ENCODE data around the gene LZTS2.

DNA sequence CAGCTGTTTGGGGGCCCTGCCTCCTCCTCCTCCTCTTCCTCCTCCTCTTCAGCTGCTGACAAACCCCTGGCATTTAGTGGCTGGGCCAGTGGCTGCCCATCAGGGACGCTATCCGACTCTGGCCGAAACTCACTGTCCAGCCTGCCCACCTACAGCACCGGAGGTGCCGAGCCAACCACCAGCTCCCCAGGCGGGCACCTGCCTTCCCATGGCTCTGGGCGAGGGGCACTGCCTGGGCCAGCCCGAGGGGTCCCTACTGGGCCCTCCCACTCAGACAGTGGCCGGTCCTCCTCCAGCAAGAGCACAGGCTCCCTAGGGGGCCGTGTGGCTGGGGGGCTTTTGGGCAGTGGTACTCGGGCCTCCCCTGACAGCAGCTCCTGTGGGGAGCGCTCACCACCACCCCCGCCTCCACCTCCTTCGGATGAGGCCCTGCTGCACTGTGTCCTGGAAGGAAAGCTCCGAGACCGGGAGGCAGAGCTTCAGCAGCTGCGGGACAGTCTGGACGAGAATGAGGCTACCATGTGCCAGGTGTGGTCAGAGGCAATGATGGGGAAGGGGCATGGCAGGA, 4.1 kb downstream of the LZTS2 start:
- TF ChIP-seq, protein P1, sequence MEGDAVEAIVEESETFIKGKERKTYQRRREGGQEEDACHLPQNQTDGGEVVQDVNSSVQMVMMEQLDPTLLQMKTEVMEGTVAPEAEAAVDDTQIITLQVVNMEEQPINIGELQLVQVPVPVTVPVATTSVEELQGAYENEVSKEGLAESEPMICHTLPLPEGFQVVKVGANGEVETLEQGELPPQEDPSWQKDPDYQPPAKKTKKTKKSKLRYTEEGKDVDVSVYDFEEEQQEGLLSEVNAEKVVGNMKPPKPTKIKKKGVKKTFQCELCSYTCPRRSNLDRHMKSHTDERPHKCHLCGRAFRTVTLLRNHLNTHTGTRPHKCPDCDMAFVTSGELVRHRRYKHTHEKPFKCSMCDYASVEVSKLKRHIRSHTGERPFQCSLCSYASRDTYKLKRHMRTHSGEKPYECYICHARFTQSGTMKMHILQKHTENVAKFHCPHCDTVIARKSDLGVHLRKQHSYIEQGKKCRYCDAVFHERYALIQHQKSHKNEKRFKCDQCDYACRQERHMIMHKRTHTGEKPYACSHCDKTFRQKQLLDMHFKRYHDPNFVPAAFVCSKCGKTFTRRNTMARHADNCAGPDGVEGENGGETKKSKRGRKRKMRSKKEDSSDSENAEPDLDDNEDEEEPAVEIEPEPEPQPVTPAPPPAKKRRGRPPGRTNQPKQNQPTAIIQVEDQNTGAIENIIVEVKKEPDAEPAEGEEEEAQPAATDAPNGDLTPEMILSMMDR (IDR thresholded peaks at IDR 0.05; ENCODE audit: low read depth, low read length, poor library complexity, severe bottlenecking): no peak
- TF ChIP-seq EZH2phosphoT487 (IDR thresholded peaks at IDR 0.05; ENCODE audit: borderline replicate concordance, low read length): no peak

All from DOHH2 (cell line).